Stimulated activated CD4-positive, alpha-beta T cell treated with anti-CD3 and anti-CD28 coated beads, Interleukin-4, amount 100 ng/mL, for 1 hour (primary cell): ENCODE measurements around the gene IFIT5.
"Not testable (repeated sequence)": the region's sequence is repeated elsewhere in the genome, so short reads cannot be mapped to it uniquely, and the experiment has no call there.

ENCODE experiments used
- DNase-seq: peaks from one replicate; pipeline ENCODE4 v3.0.0-alpha.2; 2020

Gene IFIT5, protein sequence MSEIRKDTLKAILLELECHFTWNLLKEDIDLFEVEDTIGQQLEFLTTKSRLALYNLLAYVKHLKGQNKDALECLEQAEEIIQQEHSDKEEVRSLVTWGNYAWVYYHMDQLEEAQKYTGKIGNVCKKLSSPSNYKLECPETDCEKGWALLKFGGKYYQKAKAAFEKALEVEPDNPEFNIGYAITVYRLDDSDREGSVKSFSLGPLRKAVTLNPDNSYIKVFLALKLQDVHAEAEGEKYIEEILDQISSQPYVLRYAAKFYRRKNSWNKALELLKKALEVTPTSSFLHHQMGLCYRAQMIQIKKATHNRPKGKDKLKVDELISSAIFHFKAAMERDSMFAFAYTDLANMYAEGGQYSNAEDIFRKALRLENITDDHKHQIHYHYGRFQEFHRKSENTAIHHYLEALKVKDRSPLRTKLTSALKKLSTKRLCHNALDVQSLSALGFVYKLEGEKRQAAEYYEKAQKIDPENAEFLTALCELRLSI

DNA sequence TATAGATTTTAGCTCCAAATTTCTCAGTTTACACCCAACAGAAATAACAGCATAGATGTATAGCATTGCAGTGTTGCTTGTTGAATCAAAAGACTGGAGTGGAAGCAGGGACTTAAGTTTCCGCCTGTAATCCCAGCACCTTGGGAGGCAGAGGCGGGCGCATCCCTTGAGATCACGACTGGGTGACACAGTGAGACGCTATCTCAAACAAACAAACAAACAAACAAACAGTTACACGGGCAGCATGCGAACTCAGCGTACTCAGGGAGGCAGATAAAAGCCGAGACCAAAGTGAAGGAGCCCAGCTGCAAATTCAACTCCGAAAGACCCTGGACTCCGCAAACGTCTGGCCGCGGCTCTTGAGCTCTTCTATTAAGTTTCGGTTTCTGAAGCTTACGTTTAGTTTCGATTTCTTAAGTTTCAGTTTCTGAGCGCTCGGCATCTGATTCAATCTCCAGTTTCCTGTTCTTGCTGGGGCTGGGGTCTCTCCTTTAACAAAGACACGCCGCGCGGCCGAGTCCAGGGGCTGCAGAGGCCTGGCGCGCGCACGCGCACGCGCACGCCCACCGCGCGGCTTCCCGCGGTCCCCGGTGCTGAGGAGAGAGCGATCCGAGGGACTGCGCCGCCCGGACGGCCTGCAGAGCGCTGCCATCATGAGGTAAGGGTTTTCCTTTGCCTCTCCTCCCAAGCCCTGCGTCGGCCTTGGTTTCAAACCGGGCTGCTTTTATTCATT is at the start of gene IFIT5:
Gene IFIT5, plus strand, starts transcription at position 423 of the 733 bp plus-strand sequence. Its CDS starts 231 bp downstream, at position 654.
- DNase-seq = peak; percentile 59

GRCh38 chr10:89367529-89367928 is 46.8 kb upstream of the IFIT5 start:
- no peak for DNase-seq

- no peak for DNase-seq
Measured at GRCh38 chr10:89368129-89368528, 46.2 kb upstream of the IFIT5 start.

- DNase-seq = no peak
Measured at GRCh38 chr10:89369156-89370105, 44.9 kb upstream of the IFIT5 start.

DNA sequence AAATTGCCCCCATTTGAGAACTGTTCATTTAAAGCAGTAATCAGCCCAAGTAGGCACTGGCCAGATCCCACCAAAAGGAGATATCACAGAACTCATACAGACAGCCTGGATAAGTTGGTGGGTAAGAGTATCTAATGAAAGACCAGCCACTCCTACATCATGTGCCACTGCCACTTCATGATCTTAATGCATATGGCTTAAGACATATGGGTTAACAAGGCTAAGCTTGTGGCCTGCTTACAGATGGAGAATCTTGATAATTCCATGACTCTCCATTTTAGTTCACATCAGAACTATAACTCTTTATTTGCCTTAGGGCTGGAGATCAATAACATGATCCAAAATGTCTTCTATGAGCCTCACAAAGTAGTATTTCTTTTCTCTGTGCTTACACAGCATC is 43.3 kb upstream of the IFIT5 start:
- DNase-seq = no peak

- DNase-seq = no peak
Measured at GRCh38 chr10:89371987-89372386, 42.4 kb upstream of the IFIT5 start.

GRCh38 chr10:89373916-89374711 is 40.3 kb upstream of the IFIT5 start:
- no peak for DNase-seq

DNA sequence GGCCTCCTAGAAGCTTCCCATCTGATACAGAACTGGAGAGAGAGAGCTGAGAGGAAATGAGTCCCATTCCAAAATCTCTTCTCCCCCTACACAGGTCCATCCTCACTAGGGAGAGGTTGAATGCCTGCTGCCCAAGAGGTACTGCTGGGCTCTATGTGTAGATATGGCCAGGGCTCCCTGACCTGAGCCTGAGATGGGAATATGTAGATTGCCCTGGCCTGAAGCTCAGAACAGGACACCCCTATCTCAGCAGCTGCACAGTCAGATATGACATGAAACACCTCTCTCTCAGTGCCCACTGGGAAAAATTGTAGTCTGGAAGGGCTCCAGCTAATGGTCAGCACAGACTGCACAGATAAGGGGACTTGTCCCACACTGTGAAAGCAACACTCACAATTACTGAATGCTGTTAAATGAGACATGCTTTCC is 39.6 kb upstream of the IFIT5 start:
- DNase-seq = no peak

GRCh38 chr10:89377705-89378637 is 36.4 kb upstream of the IFIT5 start, which contains the start of gene IFIT1B:
Gene IFIT1B, plus strand, starts transcription at chr10:89378056. Its CDS starts 80 bp downstream, at chr10:89378136.
- no peak for DNase-seq

DNA sequence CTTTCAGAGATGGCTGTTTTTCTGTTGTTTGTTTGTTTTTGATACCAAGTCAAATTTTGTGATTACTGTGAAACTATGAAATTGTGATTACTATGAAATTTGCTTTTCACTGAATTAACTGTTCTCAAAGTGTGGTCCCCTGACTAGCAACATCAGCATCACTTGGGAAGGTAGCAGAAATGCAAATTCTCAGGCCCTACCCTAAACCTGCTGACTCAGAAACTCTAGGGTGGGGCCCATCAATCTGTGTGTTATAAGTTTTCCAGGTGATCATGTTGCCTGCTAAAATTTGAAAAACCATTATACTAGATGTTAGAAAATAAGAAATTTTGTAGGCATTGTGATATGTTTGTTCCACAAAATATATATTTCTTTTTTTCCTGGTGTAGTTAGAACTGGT is 35.3 kb upstream of the IFIT5 start:
- no peak for DNase-seq

DNA sequence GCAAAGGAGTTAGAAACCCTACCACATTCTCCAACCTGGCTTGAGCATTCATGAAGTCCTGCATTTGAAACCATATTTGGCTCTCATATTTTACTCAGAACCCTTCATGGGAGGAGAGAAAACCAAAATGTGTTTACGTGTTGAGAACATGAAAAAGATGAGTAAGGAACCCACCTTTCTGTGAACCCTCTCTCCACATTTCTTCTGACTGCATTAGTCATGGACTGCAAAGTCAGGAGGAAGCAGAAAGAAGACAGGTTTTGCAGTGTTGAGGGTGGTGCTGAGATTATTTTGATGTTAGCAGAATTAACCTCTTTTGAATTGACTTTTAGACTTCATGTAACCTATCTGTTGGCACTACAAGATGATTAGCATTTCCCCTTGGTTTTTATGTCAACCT is 31.6 kb upstream of the IFIT5 start:
- no peak for DNase-seq

DNA sequence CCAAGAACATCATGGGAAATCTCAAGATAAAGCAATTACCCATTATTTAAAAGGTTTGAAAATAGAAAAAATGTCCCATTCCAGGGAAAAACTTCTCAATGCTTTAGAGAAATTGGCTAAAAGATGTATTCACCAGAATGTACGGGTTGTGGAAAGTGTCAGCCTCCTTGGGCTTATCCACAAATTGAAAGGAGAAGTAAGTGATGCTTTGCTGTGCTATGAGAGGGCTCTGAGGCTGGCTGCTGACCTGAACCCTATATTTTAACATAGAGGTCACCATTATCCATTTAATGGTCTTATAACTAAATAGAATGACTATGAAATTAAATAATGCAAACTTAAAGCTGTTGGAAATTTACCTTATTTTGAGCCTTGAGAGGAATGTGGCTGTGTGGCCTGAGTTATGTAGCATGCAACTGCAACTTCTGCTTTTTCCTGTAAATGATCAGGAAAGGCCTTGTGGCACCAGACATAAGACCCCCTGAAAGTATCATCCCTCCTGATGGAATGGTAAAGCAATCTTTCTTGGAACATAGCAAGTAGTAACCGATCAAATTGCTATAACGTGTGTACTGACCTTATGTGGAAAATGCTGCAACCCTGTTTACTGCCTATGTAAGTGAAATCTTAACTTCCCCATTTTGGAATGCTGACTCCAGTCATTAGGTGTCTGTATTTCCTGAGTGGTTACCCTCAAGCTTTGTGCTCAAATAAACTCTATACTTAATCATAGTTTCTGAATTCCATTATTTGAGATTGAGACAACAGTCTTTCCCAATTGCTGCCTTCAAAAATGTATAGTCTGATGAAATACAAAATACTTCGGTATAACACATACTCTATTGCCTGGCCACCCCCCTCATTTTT is 29.7 kb upstream of the IFIT5 start:
- DNase-seq = no peak

DNA sequence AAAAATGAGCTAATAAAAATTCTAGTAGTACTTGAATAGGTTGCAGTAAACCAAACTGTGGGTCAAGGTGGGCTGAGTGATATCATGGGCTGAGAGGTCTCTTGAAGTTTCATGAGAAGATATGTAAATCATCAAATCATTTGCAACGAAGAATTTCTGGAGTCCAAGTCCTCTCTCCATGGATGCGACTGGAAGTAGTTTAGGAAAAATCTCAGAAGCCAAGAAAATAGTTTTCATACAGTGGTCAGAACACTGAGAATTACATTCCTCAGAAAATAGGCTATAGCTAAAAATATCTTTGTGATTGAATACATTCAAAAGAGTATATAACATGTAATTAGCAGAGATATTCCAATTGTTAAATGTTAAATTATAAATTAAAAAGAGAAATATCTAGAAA is 25.6 kb upstream of the IFIT5 start:
- no peak for DNase-seq

- DNase-seq = no peak
Measured at GRCh38 chr10:89389254-89389653, 25.1 kb upstream of the IFIT5 start.

DNA sequence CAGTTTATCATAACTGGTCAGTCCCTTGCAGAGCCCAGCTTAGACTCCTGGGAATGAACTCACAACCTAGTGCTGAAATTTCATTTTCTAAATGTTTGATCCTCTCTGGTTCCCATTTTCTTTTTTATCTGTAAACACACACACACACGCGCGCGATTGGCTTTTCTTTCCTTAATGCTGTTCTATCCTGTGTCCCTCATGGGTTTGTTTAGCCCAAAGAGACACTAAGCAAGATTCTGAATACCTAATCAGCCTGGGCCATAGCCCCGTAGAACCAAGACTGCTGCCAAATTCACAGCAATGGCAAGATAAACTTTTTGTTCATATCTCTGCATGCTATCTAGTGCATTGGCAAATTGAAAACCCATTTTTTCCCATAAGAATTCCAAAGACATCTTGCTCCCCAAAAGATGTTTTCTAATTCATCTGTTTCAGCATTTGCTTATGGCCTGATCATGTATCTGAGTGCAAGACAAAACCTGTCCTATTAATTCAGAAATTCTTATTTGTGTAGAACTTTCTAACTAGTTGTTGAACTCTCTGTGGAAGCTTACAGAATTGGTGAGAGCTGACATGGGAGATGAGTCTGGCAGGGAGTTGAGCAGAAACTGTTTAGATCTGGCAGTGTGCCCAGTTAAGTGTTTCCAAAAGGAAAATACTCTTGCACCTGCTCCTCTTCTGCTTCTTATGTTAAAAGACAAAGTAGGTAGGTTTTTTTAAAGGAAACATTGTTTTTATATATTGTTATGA is 23.7 kb upstream of the IFIT5 start:
- DNase-seq = no peak

DNA sequence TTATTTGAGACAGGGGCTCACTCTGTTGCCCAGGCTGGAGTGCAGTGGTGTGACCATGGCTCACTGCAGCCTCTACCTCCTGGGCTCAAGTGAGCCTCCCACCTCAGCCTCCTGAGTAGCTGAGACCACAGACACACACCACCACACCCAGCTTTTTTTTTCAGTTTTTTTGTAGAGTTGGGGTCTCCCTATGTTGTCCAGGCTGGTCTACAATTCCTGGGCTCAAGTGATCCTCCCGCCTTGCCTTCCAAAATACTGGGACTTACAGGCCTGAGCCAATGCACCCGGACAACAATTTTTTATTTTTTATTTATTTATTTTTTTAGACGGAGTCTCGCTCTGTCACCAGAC is 23.2 kb upstream of the IFIT5 start:
- DNase-seq = not testable (repeated sequence)

GRCh38 chr10:89391907-89392756 is 22.2 kb upstream of the IFIT5 start, which contains the start of gene IFIT1:
Gene IFIT1, plus strand, starts transcription at chr10:89392623. Its CDS starts 90 bp downstream, at chr10:89392713.
- DNase-seq = peak; percentile 8

DNA sequence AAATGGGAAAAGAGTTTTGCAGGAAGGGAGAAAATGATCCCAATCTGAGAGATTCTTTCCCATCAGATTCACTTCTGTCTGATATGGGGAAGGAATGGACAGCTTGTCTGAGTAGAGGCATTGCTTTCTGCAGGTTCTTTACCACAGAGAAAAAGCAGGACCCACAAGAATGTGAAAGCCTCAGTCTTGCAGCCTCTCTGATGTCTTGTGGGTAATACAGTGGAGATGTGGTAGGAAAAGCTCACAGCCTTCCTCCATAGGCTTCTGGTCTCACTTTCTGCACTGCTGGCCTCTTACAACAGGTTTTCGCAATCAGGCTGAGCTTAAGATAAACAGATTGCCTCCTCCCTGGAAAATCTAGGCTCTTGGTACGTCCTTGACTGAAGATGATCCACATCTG is 21.4 kb upstream of the IFIT5 start:
- no peak for DNase-seq
